Mononuclear cell (primary cell): Measurements from ENCODE around the gene APH1B. TPM values are rescaled to one million over a fixed set of nuclear protein-coding genes. Genes with fewer than 3 reads are reported as not detected.
"Not testable (repeated sequence)": the region's sequence is repeated elsewhere in the genome, so short reads cannot be mapped to it uniquely, and the experiment has no call there.

ENCODE experiments used
- H3K27me3 ChIP-seq: 2 replicates; pipeline ENCODE4 v1.6.0; 2011; ENCODE audit warnings: low read length, control low read depth; ENCODE audit not compliant: insufficient read depth
- H3K4me1 ChIP-seq: 2 replicates; pipeline ENCODE4 v1.5.1; 2011; ENCODE audit warnings: mild to moderate bottlenecking, low read length, control low read depth; ENCODE audit not compliant: insufficient read depth
- H3K4me3 ChIP-seq: 2 replicates; pipeline ENCODE4 v1.5.1; 2011; ENCODE audit warnings: mild to moderate bottlenecking, low read length, moderate library complexity
- H3K9me3 ChIP-seq: 2 replicates; pipeline ENCODE4 v1.5.1; 2011; ENCODE audit warnings: low read depth, mild to moderate bottlenecking, control low read depth, low read length
- total RNA-seq: library from RNA; depleted of rRNA; stranded (reverse); fragments of >200 nt; gene quantifications from one replicate; pipeline ENCODE4 v1.2.3, GENCODE V29; 2012

APH1B gene
- total RNA-seq, 1 donor, result 13.0 TPM

GRCh38 chr15:63340878-63341277, 63.5 kb downstream of the APH1B start:
- Histone ChIP-seq H3K27me3 (no peaks in the 10 kb centered on the region), H3K9me3 (no peaks in the 10 kb centered on the region), H3K4me3 (no peak overlapping the region), H3K4me1 (no peaks in the 10 kb centered on the region)

- Histone ChIP-seq H3K27me3 (no peaks in the 10 kb centered on the region), H3K9me3 (no peaks in the 10 kb centered on the region), H3K4me1 (no peaks in the 10 kb centered on the region), H3K4me3 (no peak overlapping the region)
Observed at GRCh38 chr15:63341898-63342297, 64.5 kb downstream of the APH1B start.

GRCh38 chr15:63342996-63343562, 65.7 kb downstream of the APH1B start:
- H3K4me1 ChIP-seq, H3K9me3 ChIP-seq, H3K27me3 ChIP-seq, H3K4me3 ChIP-seq: not testable (repeated sequence)

- H3K9me3 ChIP-seq, result no peaks in the 10 kb centered on the region
- no peak overlapping the region for H3K4me3 ChIP-seq
- no peaks in the 10 kb centered on the region for H3K27me3 ChIP-seq
- H3K4me1 ChIP-seq, result peaks cover 10% of the 10 kb centered on the region
Observed at GRCh38 chr15:63344731-63345390, 67.5 kb downstream of the APH1B start.

- H3K4me3 ChIP-seq, result no peak overlapping the region
- no peaks in the 10 kb centered on the region for H3K9me3 ChIP-seq
- H3K4me1 ChIP-seq, result peaks cover 10% of the 10 kb centered on the region
- no peaks in the 10 kb centered on the region for H3K27me3 ChIP-seq
Observed at GRCh38 chr15:63345391-63345752, 68.0 kb downstream of the APH1B start.

- Histone ChIP-seq H3K9me3 (no peaks in the 10 kb centered on the region), H3K4me3 (no peak overlapping the region), H3K4me1 (peaks cover 10% of the 10 kb centered on the region), H3K27me3 (no peaks in the 10 kb centered on the region)
Observed at GRCh38 chr15:63347074-63347857, 69.9 kb downstream of the APH1B start.

GRCh38 chr15:63348392-63348791, 71.0 kb downstream of the APH1B start:
- Histone ChIP-seq H3K27me3 (no peaks in the 10 kb centered on the region), H3K4me1 (peaks cover 10% of the 10 kb centered on the region), H3K9me3 (no peaks in the 10 kb centered on the region), H3K4me3 (no peak overlapping the region)

GRCh38 chr15:63349156-63349555, 71.8 kb downstream of the APH1B start:
- H3K4me3 ChIP-seq, result no peak overlapping the region
- H3K27me3 ChIP-seq, result no peaks in the 10 kb centered on the region
- H3K4me1 ChIP-seq, result peaks cover 10% of the 10 kb centered on the region
- no peaks in the 10 kb centered on the region for H3K9me3 ChIP-seq

- Histone ChIP-seq H3K27me3 (no peaks in the 10 kb centered on the region), H3K4me3 (no peak overlapping the region), H3K4me1 (peaks cover 10% of the 10 kb centered on the region), H3K9me3 (no peaks in the 10 kb centered on the region)
Observed at GRCh38 chr15:63349621-63350020, 72.2 kb downstream of the APH1B start.

GRCh38 chr15:63350178-63350621, 72.8 kb downstream of the APH1B start:
- no peak overlapping the region for H3K4me3 ChIP-seq
- H3K9me3 ChIP-seq, result no peaks in the 10 kb centered on the region
- no peaks in the 10 kb centered on the region for H3K27me3 ChIP-seq
- peaks cover 10% of the 10 kb centered on the region for H3K4me1 ChIP-seq

GRCh38 chr15:63351170-63351569, 73.8 kb downstream of the APH1B start:
- Histone ChIP-seq H3K4me3 (no peak overlapping the region), H3K4me1 (peaks cover 10% of the 10 kb centered on the region), H3K27me3 (no peaks in the 10 kb centered on the region), H3K9me3 (no peaks in the 10 kb centered on the region)

GRCh38 chr15:63352808-63353207, 75.4 kb downstream of the APH1B start:
- H3K4me3 ChIP-seq, result no peak overlapping the region
- no peaks in the 10 kb centered on the region for H3K27me3 ChIP-seq
- peaks cover 10% of the 10 kb centered on the region for H3K4me1 ChIP-seq
- no peaks in the 10 kb centered on the region for H3K9me3 ChIP-seq

- Histone ChIP-seq H3K4me3 (no peak overlapping the region), H3K4me1 (peaks cover 7% of the 10 kb centered on the region), H3K27me3 (no peaks in the 10 kb centered on the region), H3K9me3 (no peaks in the 10 kb centered on the region)
Observed at GRCh38 chr15:63353261-63353660, 75.9 kb downstream of the APH1B start.

- H3K4me3 ChIP-seq, result no peak overlapping the region
- peaks cover 1% of the 10 kb centered on the region for H3K4me1 ChIP-seq
- H3K27me3 ChIP-seq, result no peaks in the 10 kb centered on the region
- no peaks in the 10 kb centered on the region for H3K9me3 ChIP-seq
Observed at GRCh38 chr15:63353887-63354286, 76.5 kb downstream of the APH1B start.

GRCh38 chr15:63354821-63355650, 77.6 kb downstream of the APH1B start:
- Histone ChIP-seq H3K4me3 (no peak overlapping the region), H3K9me3 (no peaks in the 10 kb centered on the region), H3K4me1 (no peaks in the 10 kb centered on the region), H3K27me3 (no peaks in the 10 kb centered on the region)
